K562 (cell line): ENCODE data around the gene CPA3. TPM values are rescaled to one million over a fixed set of nuclear protein-coding genes. Genes with fewer than 3 reads are reported as not detected.

ENCODE experiments used
- ATAC-seq: fragments of 200-7000 bp; cut with Tn5 transposase; 3 replicates; pipeline ENCODE4 v1.9.1; 2020; ENCODE audit warnings: moderate library complexity
- BruUV-seq: library from RNA; stranded (reverse); fragments of 400-500 nt; replicated peaks from 2 replicates; lab custom pipeline; 2021; lab: Mats Ljungman, UMichigan
- CTCF ChIA-PET: fragments of 300-600 bp; formaldehyde crosslinking; extraction: SDS; loops from one replicate; lab custom pipeline; 2021; ENCODE audit warnings: low intra/inter-chr PET ratio; lab: Yijun Ruan, JAX
- POLR2A ChIA-PET: fragments of 300-600, 350-650 bp; sonication (Branson Sonifier 250); formaldehyde crosslinking; extraction: SDS; loops from one replicate; lab custom pipeline; 2021; ENCODE audit warnings: antibody characterized with exemption, inconsistent platforms; lab: Yijun Ruan, JAX
- DNase-seq, 4 experiments: peaks; one replicate each; pipeline versions ENCODE4 v3.0.0 to v3.0.0-alpha.2; 2011 to 2018; ENCODE audit warnings: low spot score in 3 of 4, mixed read lengths in 3 of 4; ENCODE audit errors: extremely low read depth in 1 of 4
- FAIRE-seq: peaks from 2 replicates; lab custom pipeline; 2011; peaks lifted over from hg19 to GRCh38; lab: Jason Lieb, UNC
- H2AFZ ChIP-seq: 2 replicates; pipeline ENCODE4 v1.6.0; 2011; ENCODE audit warnings: low read depth, low read length, control low read depth, inconsistent platforms
- H3K27ac ChIP-seq: fragments of 200-600 bp; 3 replicates; pipeline ENCODE4 v1.8.0; 2011; ENCODE audit warnings: low read depth, mild to moderate bottlenecking, control low read depth, inconsistent platforms, low read length, moderate library complexity, mixed read lengths; ENCODE audit errors: extremely low read depth
- H3K27me3 ChIP-seq, 2 experiments: fragments of 300-600 bp in 1 of 2; 2 replicates in 1 of 2; 3 replicates in 1 of 2; pipeline versions ENCODE4 v1.6.0 to v1.8.0; 2011; ENCODE audit warnings: inconsistent platforms in 2 of 2, low read length in 2 of 2, mild to moderate bottlenecking in 1 of 2, mixed read lengths in 1 of 2, moderate library complexity in 1 of 2; ENCODE audit not compliant: control insufficient read depth in 2 of 2, insufficient read depth in 2 of 2
- H3K36me3 ChIP-seq: fragments of 300-600 bp; 3 replicates; pipeline ENCODE4 v1.8.0; 2011; ENCODE audit warnings: mild to moderate bottlenecking, low read length, inconsistent platforms; ENCODE audit not compliant: control insufficient read depth, insufficient read depth
- H3K4me1 ChIP-seq, 2 experiments: fragments of 200-600 bp in 1 of 2; replicated peaks in 1 of 2; 2 replicates in 1 of 2; 3 replicates in 1 of 2; pipeline versions ENCODE4 v1.5.1 to v1.8.0; 2011; ENCODE audit warnings: inconsistent platforms in 2 of 2, low read length in 2 of 2, mild to moderate bottlenecking in 1 of 2, mixed read lengths in 1 of 2, moderate library complexity in 1 of 2; ENCODE audit not compliant: control insufficient read depth in 2 of 2, insufficient read depth in 2 of 2
- H3K4me2 ChIP-seq: 2 replicates; pipeline ENCODE4 v1.6.1; 2011; ENCODE audit warnings: low read length, control low read depth, inconsistent platforms, mixed read lengths; ENCODE audit not compliant: insufficient read depth
- H3K4me3 ChIP-seq: fragments of 200-600 bp; sonication (generic), shearing (Covaris generic); 2 replicates; pipeline ENCODE4 v1.5.1; 2016; ENCODE audit warnings: control low read depth, inconsistent platforms
- H3K79me2 ChIP-seq: fragments of 200-600 bp; 3 replicates; pipeline ENCODE4 v1.8.0; 2011; ENCODE audit warnings: low read length, inconsistent platforms; ENCODE audit not compliant: control insufficient read depth, insufficient read depth
- H3K9ac ChIP-seq, 2 experiments: 2 replicates each; pipeline versions ENCODE4 v1.6.0 to v1.6.1; 2011; ENCODE audit warnings: low read depth in 2 of 2, low read length in 2 of 2, control low read depth in 1 of 2, inconsistent platforms in 1 of 2, mild to moderate bottlenecking in 1 of 2, mixed read lengths in 1 of 2; ENCODE audit not compliant: insufficient read depth in 1 of 2
- H3K9me1 ChIP-seq: one replicate; pipeline ENCODE4 v1.6.0; 2011; ENCODE audit warnings: inconsistent platforms, mild to moderate bottlenecking, low read length, moderate library complexity; ENCODE audit not compliant: control insufficient read depth, insufficient read depth
- H3K9me3 ChIP-seq: replicated peaks from 2 replicates; pipeline ENCODE4 v1.5.1; 2011; ENCODE audit warnings: low read depth, low read length, inconsistent platforms; ENCODE audit not compliant: control insufficient read depth, insufficient read depth
- H4K20me1 ChIP-seq: replicated peaks from 2 replicates; pipeline ENCODE4 v1.6.1; 2011; ENCODE audit warnings: low read length, inconsistent platforms, mixed read lengths; ENCODE audit not compliant: control insufficient read depth, insufficient read depth
- FOXJ3 ChIP-seq: sonication (generic); formaldehyde crosslinking; IDR thresholded peaks from 2 replicates; pipeline ENCODE4 v1.4.0; 2020; ENCODE audit warnings: mild to moderate bottlenecking, missing genetic modification reagents
- NEUROD1 ChIP-seq: fragments of 150-350 bp; IDR thresholded peaks from 2 replicates; pipeline ENCODE4 v1.6.1; 2014; ENCODE audit warnings: borderline replicate concordance, low read length, low read depth; ENCODE audit not compliant: partially characterized antibody
- NR2C2 ChIP-seq, 2 experiments: fragments of 200-800 bp in 1 of 2; sonication (Bioruptor generic) in 1 of 2; sonication (generic) in 1 of 2; formaldehyde crosslinking in 1 of 2; IDR thresholded peaks; 2 replicates each; pipeline versions ENCODE4 v1.6.1 to v1.8.0; 2016 to 2022; ENCODE audit warnings: mild to moderate bottlenecking in 1 of 2, missing compliant biosample characterization in 1 of 2, missing genetic modification characterization in 1 of 2, missing genetic modification reagents in 1 of 2
- SMARCE1 ChIP-seq: fragments of 450-650 bp; IDR thresholded peaks from 2 replicates; pipeline ENCODE4 v1.7.1; 2016; ENCODE audit warnings: mild to moderate bottlenecking
- SRSF3 ChIP-seq: fragments of 200-400 bp; formaldehyde crosslinking; IDR thresholded peaks from 2 replicates; pipeline ENCODE4 v1.6.1; 2016; ENCODE audit warnings: mild to moderate bottlenecking, low read length, moderate library complexity; ENCODE audit not compliant: insufficient read depth
- ZNF263 ChIP-seq: sonication (generic); formaldehyde crosslinking; IDR thresholded peaks from 2 replicates; pipeline ENCODE4 v1.8.0; 2022; ENCODE audit warnings: mild to moderate bottlenecking, missing genetic modification reagents, borderline replicate concordance
- ZNF699 ChIP-seq: fragments of 250-450 bp; sonication (Bioruptor Pico); IDR thresholded peaks from 2 replicates; pipeline ENCODE4 v1.8.0; 2021; ENCODE audit warnings: mild to moderate bottlenecking, moderate library complexity; ENCODE audit not compliant: insufficient replicate concordance
- WGBS: fragments of 100-300 bp; shearing (Covaris generic); methylation state at CpG from one replicate; pipeline ENCODE4 v1.1.6; 2016; ENCODE audit warnings: low coverage, mixed read lengths; ENCODE audit not compliant: insufficient coverage; ENCODE audit errors: missing lambda C conversion rate; 5-methylcytosine and 5-hydroxymethylcytosine counted together
- in situ Hi-C: fragments of 300-500 bp; cut with MboI; formaldehyde crosslinking; loops from 4 replicates; pipeline ENCODE4 v1.15.0; 2018; ENCODE audit warnings: inconsistent platforms, mixed read lengths
- intact Hi-C: fragments of 100-400 bp; cut with micrococcal nuclease; formaldehyde crosslinking; loops from 2 replicates; pipeline ENCODE4 v1.14.2; 2022
- polyA plus RNA-seq, 8 experiments: library from polyadenylated mRNA; depleted of rRNA in 4 of 8; stranded (reverse) in 5 of 8; unstranded in 3 of 8; fragments of >200 nt; fragmentation: Nextera tagmentation in 2 of 8; fragmentation: Illumina TruSeq in 1 of 8; extraction: Ambion mirVana in 2 of 8; extraction: Trizol in 1 of 8; gene quantifications; 2 replicates each; pipeline versions ENCODE4 v1.2.1 to v1.2.3, GENCODE V29; 2011 to 2014; ENCODE audit warnings: inconsistent platforms in 1 of 8, missing spikeins in 1 of 8
- total RNA-seq, 7 experiments: library from RNA; depleted of rRNA in 6 of 7; stranded (reverse); fragments of >200 nt in 6 of 7; fragmentation: Illumina TruSeq in 2 of 7; extraction: Trizol in 2 of 7; gene quantifications; 2 replicates each; pipeline versions ENCODE4 v1.2.1 to v1.2.3, GENCODE V29; 2011 to 2021; ENCODE audit warnings: low replicate concordance in 1 of 7
- TF ChIP-seq, protein P1 (sequence below): fragments of 250-450 bp; sonication (Bioruptor Pico); IDR thresholded peaks from 2 replicates; pipeline ENCODE4 v1.4.0; 2020
- TF ChIP-seq, protein P2 (sequence below): fragments of 450-650 bp; formaldehyde crosslinking; IDR thresholded peaks from 2 replicates; pipeline ENCODE4 v1.4.0; 2020; ENCODE audit warnings: mild to moderate bottlenecking, moderate library complexity

The CPA3 gene
- total and polyA plus RNA-seq, 9 of the 15 experiments (the other 6 are each of a cell fraction or from before 2014, with no cell fraction given): not detected

DNA sequence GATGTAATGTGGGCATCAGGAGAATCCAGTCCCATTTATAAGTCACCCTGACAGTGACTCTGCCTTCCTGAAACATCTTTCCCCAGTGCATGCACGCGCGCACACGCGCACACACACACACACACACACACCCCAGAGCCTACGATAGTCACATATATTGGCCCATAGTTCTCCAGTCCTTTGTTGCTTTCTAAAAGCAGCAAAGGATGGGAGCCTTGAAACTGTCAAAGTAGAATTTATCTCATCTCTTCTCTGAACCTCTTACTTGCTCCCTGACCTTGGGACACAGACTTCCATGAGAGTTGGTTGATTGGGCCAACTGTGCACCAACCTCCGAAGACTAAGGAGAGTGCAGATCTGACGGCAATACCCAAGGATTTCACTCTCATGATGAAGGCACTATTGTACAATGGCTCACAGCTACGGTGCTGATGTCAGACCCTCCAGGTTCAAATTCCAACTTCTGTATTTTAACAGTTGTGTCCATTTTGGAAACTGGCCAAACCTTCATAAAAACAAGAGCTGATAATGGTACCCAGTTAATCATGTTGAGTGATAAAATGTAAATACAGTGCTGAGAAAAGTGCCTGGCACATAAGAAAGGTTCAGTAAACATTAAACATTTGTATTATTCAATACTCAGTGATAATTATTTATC lies 8.3 kb downstream of the CPA3 start:
- POLR2A ChIA-PET: no interaction called here
- ATAC-seq: no peak
- under 1% methylated on average over 9 of the region's 9 CpGs for WGBS

DNA sequence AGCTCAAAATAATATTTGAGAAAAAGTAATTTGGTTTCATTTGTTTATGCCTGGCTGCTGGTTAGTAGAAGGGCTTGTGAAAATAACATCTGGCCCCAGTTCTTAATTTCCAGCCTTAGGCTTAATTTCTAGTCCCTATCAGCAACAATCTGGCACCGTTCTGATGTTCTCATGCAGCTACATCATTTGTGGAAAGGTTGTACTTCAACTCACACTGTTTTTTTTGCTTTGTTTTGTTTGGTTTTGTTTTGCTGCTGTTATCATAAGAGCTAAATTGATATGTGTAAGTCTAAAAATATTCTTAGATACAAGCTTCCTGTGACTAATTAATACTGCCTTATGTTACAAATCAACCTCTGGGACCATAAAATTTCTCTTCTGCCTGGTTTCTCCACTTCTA lies 8.9 kb downstream of the CPA3 start:
- ChIA-PET POLR2A (no interaction called here), CTCF (no interaction called here)
- no peaks in the 10 kb centered on the region for H3K36me3 ChIP-seq
- H3K79me2 ChIP-seq: no peaks in the 10 kb centered on the region
- no peak overlapping the region for H3K27ac ChIP-seq
- no peak for ATAC-seq
- no peak overlapping the region for H2AFZ ChIP-seq
- no peaks in the 10 kb centered on the region for H3K9me3 ChIP-seq
- no TSS peak for BruUV-seq
- H3K27me3 ChIP-seq: no peaks in the 10 kb centered on the region
- no peak overlapping the region for H3K4me2 ChIP-seq
- no peak for DNase-seq
- whole genome bisulfite sequencing: 0% methylated on average over 1 of the region's 1 CpG
- FAIRE-seq: no peak
- no peak overlapping the region for H3K4me3 ChIP-seq
- H3K9ac ChIP-seq: no peak overlapping the region
- no peaks in the 10 kb centered on the region for H3K9me1 ChIP-seq
- no peaks in the 10 kb centered on the region for H3K4me1 ChIP-seq
- intact Hi-C loops (no loop called here), in situ Hi-C loops (no loop called here)
- no peaks in the 10 kb centered on the region for H4K20me1 ChIP-seq
- TF ChIP-seq FOXJ3 (CRISPR knock-in tag) (no peak), SRSF3 (no peak), NR2C2 (CRISPR knock-in tag; IDR thresholded peaks at IDR 0.05) (no peak), NR2C2 (tag; IDR thresholded peaks at IDR 0.05) (no peak), ZNF263 (no peak), SMARCE1 (no peak)
- TF ChIP-seq, protein P1, sequence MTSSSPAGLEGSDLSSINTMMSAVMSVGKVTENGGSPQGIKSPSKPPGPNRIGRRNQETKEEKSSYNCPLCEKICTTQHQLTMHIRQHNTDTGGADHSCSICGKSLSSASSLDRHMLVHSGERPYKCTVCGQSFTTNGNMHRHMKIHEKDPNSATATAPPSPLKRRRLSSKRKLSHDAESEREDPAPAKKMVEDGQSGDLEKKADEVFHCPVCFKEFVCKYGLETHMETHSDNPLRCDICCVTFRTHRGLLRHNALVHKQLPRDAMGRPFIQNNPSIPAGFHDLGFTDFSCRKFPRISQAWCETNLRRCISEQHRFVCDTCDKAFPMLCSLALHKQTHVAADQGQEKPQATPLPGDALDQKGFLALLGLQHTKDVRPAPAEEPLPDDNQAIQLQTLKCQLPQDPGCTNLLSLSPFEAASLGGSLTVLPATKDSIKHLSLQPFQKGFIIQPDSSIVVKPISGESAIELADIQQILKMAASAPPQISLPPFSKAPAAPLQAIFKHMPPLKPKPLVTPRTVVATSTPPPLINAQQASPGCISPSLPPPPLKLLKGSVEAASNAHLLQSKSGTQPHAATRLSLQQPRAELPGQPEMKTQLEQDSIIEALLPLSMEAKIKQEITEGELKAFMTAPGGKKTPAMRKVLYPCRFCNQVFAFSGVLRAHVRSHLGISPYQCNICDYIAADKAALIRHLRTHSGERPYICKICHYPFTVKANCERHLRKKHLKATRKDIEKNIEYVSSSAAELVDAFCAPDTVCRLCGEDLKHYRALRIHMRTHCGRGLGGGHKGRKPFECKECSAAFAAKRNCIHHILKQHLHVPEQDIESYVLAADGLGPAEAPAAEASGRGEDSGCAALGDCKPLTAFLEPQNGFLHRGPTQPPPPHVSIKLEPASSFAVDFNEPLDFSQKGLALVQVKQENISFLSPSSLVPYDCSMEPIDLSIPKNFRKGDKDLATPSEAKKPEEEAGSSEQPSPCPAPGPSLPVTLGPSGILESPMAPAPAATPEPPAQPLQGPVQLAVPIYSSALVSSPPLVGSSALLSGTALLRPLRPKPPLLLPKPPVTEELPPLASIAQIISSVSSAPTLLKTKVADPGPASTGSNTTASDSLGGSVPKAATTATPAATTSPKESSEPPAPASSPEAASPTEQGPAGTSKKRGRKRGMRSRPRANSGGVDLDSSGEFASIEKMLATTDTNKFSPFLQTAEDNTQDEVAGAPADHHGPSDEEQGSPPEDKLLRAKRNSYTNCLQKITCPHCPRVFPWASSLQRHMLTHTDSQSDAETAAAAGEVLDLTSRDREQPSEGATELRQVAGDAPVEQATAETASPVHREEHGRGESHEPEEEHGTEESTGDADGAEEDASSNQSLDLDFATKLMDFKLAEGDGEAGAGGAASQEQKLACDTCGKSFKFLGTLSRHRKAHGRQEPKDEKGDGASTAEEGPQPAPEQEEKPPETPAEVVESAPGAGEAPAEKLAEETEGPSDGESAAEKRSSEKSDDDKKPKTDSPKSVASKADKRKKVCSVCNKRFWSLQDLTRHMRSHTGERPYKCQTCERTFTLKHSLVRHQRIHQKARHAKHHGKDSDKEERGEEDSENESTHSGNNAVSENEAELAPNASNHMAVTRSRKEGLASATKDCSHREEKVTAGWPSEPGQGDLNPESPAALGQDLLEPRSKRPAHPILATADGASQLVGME (CRISPR knock-in tag): no peak
- TF ChIP-seq, protein P2, sequence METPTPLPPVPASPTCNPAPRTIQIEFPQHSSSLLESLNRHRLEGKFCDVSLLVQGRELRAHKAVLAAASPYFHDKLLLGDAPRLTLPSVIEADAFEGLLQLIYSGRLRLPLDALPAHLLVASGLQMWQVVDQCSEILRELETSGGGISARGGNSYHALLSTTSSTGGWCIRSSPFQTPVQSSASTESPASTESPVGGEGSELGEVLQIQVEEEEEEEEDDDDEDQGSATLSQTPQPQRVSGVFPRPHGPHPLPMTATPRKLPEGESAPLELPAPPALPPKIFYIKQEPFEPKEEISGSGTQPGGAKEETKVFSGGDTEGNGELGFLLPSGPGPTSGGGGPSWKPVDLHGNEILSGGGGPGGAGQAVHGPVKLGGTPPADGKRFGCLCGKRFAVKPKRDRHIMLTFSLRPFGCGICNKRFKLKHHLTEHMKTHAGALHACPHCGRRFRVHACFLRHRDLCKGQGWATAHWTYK (CRISPR knock-in tag): no peak

More for the DNA sequence above, 8.3 kb downstream of the CPA3 start:
- Histone ChIP-seq H4K20me1 (no peaks in the 10 kb centered on the region), H2AFZ (no peak overlapping the region), H3K79me2 (no peaks in the 10 kb centered on the region), H3K9ac (no peak overlapping the region), H3K9me3 (no peaks in the 10 kb centered on the region), H3K4me1 (no peaks in the 10 kb centered on the region), H3K27ac (no peak overlapping the region), H3K4me2 (no peak overlapping the region), H3K27me3 (no peaks in the 10 kb centered on the region), H3K36me3 (no peaks in the 10 kb centered on the region), H3K9me1 (no peaks in the 10 kb centered on the region), H3K4me3 (no peak overlapping the region)
- DNase-seq (no peak), FAIRE-seq (no peak)
- CTCF ChIA-PET: no interaction called here
- in situ Hi-C loops: no loop called here
- TF ChIP-seq NEUROD1 (no peak), ZNF699 (CRISPR knock-in tag) (no peak)
- intact Hi-C loops: no loop called here
- BruUV-seq: no TSS peak
